Measurements from ENCODE around the gene USPL1.
"Not testable (repeated sequence)": the region's sequence is repeated elsewhere in the genome, so short reads cannot be mapped to it uniquely, and the experiment has no call there.

DNA sequence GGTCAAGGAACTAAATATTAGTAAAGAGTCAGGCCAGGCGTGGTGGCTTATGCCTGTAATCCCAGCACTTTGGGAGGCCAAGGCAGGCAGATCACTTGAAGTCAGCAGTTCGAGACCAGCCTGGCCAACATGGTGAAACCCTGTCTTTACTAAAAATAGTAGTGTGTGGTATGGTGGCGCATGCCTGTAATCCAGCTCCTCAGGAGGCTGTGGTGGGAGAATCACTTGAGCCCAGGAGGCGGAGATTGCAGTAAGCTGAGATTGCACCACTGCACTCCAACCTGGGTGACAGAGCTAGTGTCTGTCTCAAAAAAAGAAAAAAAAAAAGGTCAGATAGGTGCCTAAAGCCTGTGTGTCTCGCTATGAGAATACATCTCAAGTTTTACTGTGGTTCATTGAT is 33.9 kb downstream of the USPL1 start:
- not testable (repeated sequence) for TF ChIP-seq EZH2 (IDR thresholded peaks at IDR 0.05; ENCODE audit: low read depth)
- TF ChIP-seq, protein P1, sequence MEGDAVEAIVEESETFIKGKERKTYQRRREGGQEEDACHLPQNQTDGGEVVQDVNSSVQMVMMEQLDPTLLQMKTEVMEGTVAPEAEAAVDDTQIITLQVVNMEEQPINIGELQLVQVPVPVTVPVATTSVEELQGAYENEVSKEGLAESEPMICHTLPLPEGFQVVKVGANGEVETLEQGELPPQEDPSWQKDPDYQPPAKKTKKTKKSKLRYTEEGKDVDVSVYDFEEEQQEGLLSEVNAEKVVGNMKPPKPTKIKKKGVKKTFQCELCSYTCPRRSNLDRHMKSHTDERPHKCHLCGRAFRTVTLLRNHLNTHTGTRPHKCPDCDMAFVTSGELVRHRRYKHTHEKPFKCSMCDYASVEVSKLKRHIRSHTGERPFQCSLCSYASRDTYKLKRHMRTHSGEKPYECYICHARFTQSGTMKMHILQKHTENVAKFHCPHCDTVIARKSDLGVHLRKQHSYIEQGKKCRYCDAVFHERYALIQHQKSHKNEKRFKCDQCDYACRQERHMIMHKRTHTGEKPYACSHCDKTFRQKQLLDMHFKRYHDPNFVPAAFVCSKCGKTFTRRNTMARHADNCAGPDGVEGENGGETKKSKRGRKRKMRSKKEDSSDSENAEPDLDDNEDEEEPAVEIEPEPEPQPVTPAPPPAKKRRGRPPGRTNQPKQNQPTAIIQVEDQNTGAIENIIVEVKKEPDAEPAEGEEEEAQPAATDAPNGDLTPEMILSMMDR (conservative IDR thresholded peaks at IDR 0.05), result not testable (repeated sequence)
